ENCODE measurements around the gene ZMYND8.

ZMYND8 gene

GRCh38 chr20:47379433-47380150 is 23.1 kb upstream of the ZMYND8 start:
- TF ChIP-seq FOXP2 (optimal IDR thresholded peaks at IDR 0.05; ENCODE audit: borderline replicate concordance, extremely low read depth, extremely low read length, insufficient read depth), result no peak
- no peak for TF ChIP-seq POLR2AphosphoS5 (IDR thresholded peaks at IDR 0.05; ENCODE audit: low read depth, low read length)
- TF ChIP-seq SIN3A (IDR thresholded peaks at IDR 0.05; ENCODE audit: borderline replicate concordance, insufficient read depth, low read length), result no peak

GRCh38 chr20:47377122-47377722 is 20.7 kb upstream of the ZMYND8 start:
- TF ChIP-seq FOXP2 (optimal IDR thresholded peaks at IDR 0.05; ENCODE audit: borderline replicate concordance, extremely low read depth, extremely low read length, insufficient read depth) (no peak), POLR2AphosphoS5 (IDR thresholded peaks at IDR 0.05; ENCODE audit: low read depth, low read length) (no peak), REST (IDR thresholded peaks at IDR 0.05; ENCODE audit: insufficient read depth in 1 of 2, low read depth in 2 of 2, low read length in 2 of 2) (no peak), SIN3A (IDR thresholded peaks at IDR 0.05; ENCODE audit: borderline replicate concordance, insufficient read depth, low read length) (no peak)

GRCh38 chr20:47373206-47373733 is 16.8 kb upstream of the ZMYND8 start:
- no peak for TF ChIP-seq REST (IDR thresholded peaks at IDR 0.05; ENCODE audit: insufficient read depth in 1 of 2, low read depth in 2 of 2, low read length in 2 of 2)
- no peak for TF ChIP-seq SIN3A (IDR thresholded peaks at IDR 0.05; ENCODE audit: borderline replicate concordance, insufficient read depth, low read length)
- TF ChIP-seq TAF1 (IDR thresholded peaks at IDR 0.05; ENCODE audit: borderline replicate concordance, insufficient read depth, low read length), result no peak
- TF ChIP-seq POLR2AphosphoS5 (IDR thresholded peaks at IDR 0.05; ENCODE audit: low read depth, low read length), result no peak

GRCh38 chr20:47370850-47371782 is 14.6 kb upstream of the ZMYND8 start:
- no peak for TF ChIP-seq POLR2AphosphoS5 (IDR thresholded peaks at IDR 0.05; ENCODE audit: low read depth, low read length)
- TF ChIP-seq REST (IDR thresholded peaks at IDR 0.05; ENCODE audit: insufficient read depth in 1 of 2, low read depth in 2 of 2, low read length in 2 of 2), result no peak
- no peak for TF ChIP-seq SIN3A (IDR thresholded peaks at IDR 0.05; ENCODE audit: borderline replicate concordance, insufficient read depth, low read length)
- TF ChIP-seq FOXP2 (optimal IDR thresholded peaks at IDR 0.05; ENCODE audit: borderline replicate concordance, extremely low read depth, extremely low read length, insufficient read depth), result no peak

- no peak for TF ChIP-seq POLR2AphosphoS5 (IDR thresholded peaks at IDR 0.05; ENCODE audit: low read depth, low read length)
- TF ChIP-seq SIN3A (IDR thresholded peaks at IDR 0.05; ENCODE audit: borderline replicate concordance, insufficient read depth, low read length), result no peak
- no peak for TF ChIP-seq FOXP2 (optimal IDR thresholded peaks at IDR 0.05; ENCODE audit: borderline replicate concordance, extremely low read depth, extremely low read length, insufficient read depth)
- TF ChIP-seq REST (IDR thresholded peaks at IDR 0.05; ENCODE audit: insufficient read depth in 1 of 2, low read depth in 2 of 2, low read length in 2 of 2), result no peak
- TF ChIP-seq TAF1 (IDR thresholded peaks at IDR 0.05; ENCODE audit: borderline replicate concordance, insufficient read depth, low read length), result no peak
These were observed 13.7 kb upstream of the ZMYND8 start for GRCh38 chr20:47370214-47370613.

Measured in PFSK-1 (cell line).